ENCODE results near the gene FGF12.

The FGF12 gene

DNA sequence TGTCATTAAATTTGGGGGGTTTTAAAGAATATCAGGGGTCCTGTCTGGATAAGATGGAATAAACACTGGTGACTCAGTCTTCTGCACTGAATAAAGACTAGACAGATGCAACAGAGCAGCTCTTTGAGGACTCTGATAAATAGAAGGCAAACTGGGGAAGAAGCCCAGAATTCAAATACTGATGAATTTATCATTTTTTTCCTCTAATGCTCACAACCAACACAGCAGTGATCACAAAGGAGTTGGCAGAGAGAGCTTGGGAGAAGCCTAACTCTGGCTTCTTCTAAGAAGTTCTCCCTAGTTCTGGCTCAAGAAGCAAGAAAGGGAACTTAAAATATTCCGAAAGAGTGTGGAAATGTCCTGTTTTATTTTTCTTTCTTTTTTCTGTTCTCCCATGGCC is 597.8 kb downstream of the FGF12 start:
- Histone ChIP-seq H3K9me2 (replicated peaks; ENCODE audit: control insufficient read depth, low read length) (no peaks in the 10 kb centered on the region), H3K4me2 (ENCODE audit: low read length) (no peak overlapping the region), H3K4me1 (ENCODE audit: control insufficient read depth, low read length) (peaks cover 13% of the 10 kb centered on the region), H3K9me3 (ENCODE audit: control insufficient read depth, insufficient read depth, low read length) (no peaks in the 10 kb centered on the region), H3K4me3 (ENCODE audit: low read length) (no peak overlapping the region), H3F3A (ENCODE audit: control insufficient read depth, insufficient read depth) (no peaks in the 10 kb centered on the region), H3K27me3 (ENCODE audit: control insufficient read depth, low read length) (no peaks in the 10 kb centered on the region), H3K36me3 (ENCODE audit: control insufficient read depth, low read length) (no peaks in the 10 kb centered on the region), H3K79me2 (ENCODE audit: control insufficient read depth, low read length) (no peaks in the 10 kb centered on the region), H3K27ac (ENCODE audit: low read depth, low read length) (no peak overlapping the region), H4K20me1 (ENCODE audit: control insufficient read depth, insufficient read depth, low read depth, low read length) (no peaks in the 10 kb centered on the region)
- TF ChIP-seq EZH2phosphoT487 (IDR thresholded peaks at IDR 0.05; ENCODE audit: borderline replicate concordance, low read length) (no peak), CTCF (IDR thresholded peaks at IDR 0.05; ENCODE audit: low read depth, low read length, poor library complexity, severe bottlenecking) (no peak)

GRCh38 chr3:192128922-192129321 is 598.4 kb downstream of the FGF12 start:
- no peak overlapping the region for H3K27ac ChIP-seq (ENCODE audit: low read depth, low read length)
- H4K20me1 ChIP-seq (ENCODE audit: control insufficient read depth, insufficient read depth, low read depth, low read length), result no peaks in the 10 kb centered on the region
- peaks cover 14% of the 10 kb centered on the region for H3K4me1 ChIP-seq (ENCODE audit: control insufficient read depth, low read length)
- no peaks in the 10 kb centered on the region for H3K36me3 ChIP-seq (ENCODE audit: control insufficient read depth, low read length)
- no peaks in the 10 kb centered on the region for H3K27me3 ChIP-seq (ENCODE audit: control insufficient read depth, low read length)
- no peaks in the 10 kb centered on the region for H3K9me2 ChIP-seq (replicated peaks; ENCODE audit: control insufficient read depth, low read length)
- H3F3A ChIP-seq (ENCODE audit: control insufficient read depth, insufficient read depth), result no peaks in the 10 kb centered on the region
- H3K79me2 ChIP-seq (ENCODE audit: control insufficient read depth, low read length), result no peaks in the 10 kb centered on the region
- TF ChIP-seq EZH2phosphoT487 (IDR thresholded peaks at IDR 0.05; ENCODE audit: borderline replicate concordance, low read length) (no peak), CTCF (IDR thresholded peaks at IDR 0.05; ENCODE audit: low read depth, low read length, poor library complexity, severe bottlenecking) (no peak)
- no peak overlapping the region for H3K4me3 ChIP-seq (ENCODE audit: low read length)
- no peaks in the 10 kb centered on the region for H3K9me3 ChIP-seq (ENCODE audit: control insufficient read depth, insufficient read depth, low read length)
- no peak overlapping the region for H3K4me2 ChIP-seq (ENCODE audit: low read length)

GRCh38 chr3:192128060-192128459 is 599.3 kb downstream of the FGF12 start:
- no peak overlapping the region for H3K4me3 ChIP-seq (ENCODE audit: low read length)
- peaks cover 23% of the 10 kb centered on the region for H3K4me1 ChIP-seq (ENCODE audit: control insufficient read depth, low read length)
- H3K9me3 ChIP-seq (ENCODE audit: control insufficient read depth, insufficient read depth, low read length), result no peaks in the 10 kb centered on the region
- TF ChIP-seq CTCF (IDR thresholded peaks at IDR 0.05; ENCODE audit: low read depth, low read length, poor library complexity, severe bottlenecking) (no peak), EZH2phosphoT487 (IDR thresholded peaks at IDR 0.05; ENCODE audit: borderline replicate concordance, low read length) (no peak)
- no peaks in the 10 kb centered on the region for H3K9me2 ChIP-seq (replicated peaks; ENCODE audit: control insufficient read depth, low read length)
- H3K4me2 ChIP-seq (ENCODE audit: low read length), result no peak overlapping the region
- no peaks in the 10 kb centered on the region for H3K36me3 ChIP-seq (ENCODE audit: control insufficient read depth, low read length)
- H4K20me1 ChIP-seq (ENCODE audit: control insufficient read depth, insufficient read depth, low read depth, low read length), result no peaks in the 10 kb centered on the region
- no peak overlapping the region for H3K27ac ChIP-seq (ENCODE audit: low read depth, low read length)
- no peaks in the 10 kb centered on the region for H3K79me2 ChIP-seq (ENCODE audit: control insufficient read depth, low read length)
- H3K27me3 ChIP-seq (ENCODE audit: control insufficient read depth, low read length), result no peaks in the 10 kb centered on the region
- no peaks in the 10 kb centered on the region for H3F3A ChIP-seq (ENCODE audit: control insufficient read depth, insufficient read depth)

All from DOHH2 (cell line).